D341Med (cell line): ENCODE measurements around the gene TMC8.
"Not testable (repeated sequence)": the region's sequence is repeated elsewhere in the genome, so short reads cannot be mapped to it uniquely, and the experiment has no call there.

ENCODE experiments used
- DNase-seq: peaks from one replicate; pipeline ENCODE4 v3.0.0; 2012; ENCODE audit warnings: low spot score

The TMC8 gene

GRCh38 chr17:78159575-78160158 is 29.1 kb downstream of the TMC8 start:
- no peak for DNase-seq

- DNase-seq = no peak
Observed at GRCh38 chr17:78163881-78164747, 33.5 kb downstream of the TMC8 start.

GRCh38 chr17:78164748-78165607 is 34.4 kb downstream of the TMC8 start:
- no peak for DNase-seq

GRCh38 chr17:78166416-78166815 is 35.8 kb downstream of the TMC8 start:
- no peak for DNase-seq

- peak; percentile 100 for DNase-seq
Observed at GRCh38 chr17:78168242-78168902, 37.8 kb downstream of the TMC8 start, which contains the start of gene SYNGR2. TSS of gene SYNGR2 (plus strand) at chr17:78168581. CDS start at chr17:78168617, 36 bp downstream.

GRCh38 chr17:78168903-78169793 is 38.6 kb downstream of the TMC8 start:
- peak; percentile 89 for DNase-seq

GRCh38 chr17:78170692-78171590 is 40.4 kb downstream of the TMC8 start:
- no peak for DNase-seq

GRCh38 chr17:78171591-78172248 is 41.1 kb downstream of the TMC8 start:
- not testable (repeated sequence) for DNase-seq

GRCh38 chr17:78172249-78173051 is 41.9 kb downstream of the TMC8 start:
- DNase-seq = no peak

- no peak for DNase-seq
Observed at GRCh38 chr17:78173097-78173715, 42.6 kb downstream of the TMC8 start.

GRCh38 chr17:78174346-78174869 is 43.8 kb downstream of the TMC8 start:
- no peak for DNase-seq

- no peak for DNase-seq
Observed at GRCh38 chr17:78174870-78175642, 44.5 kb downstream of the TMC8 start.

GRCh38 chr17:78175643-78175981 is 45.0 kb downstream of the TMC8 start:
- no peak for DNase-seq

- peak; percentile 95 for DNase-seq
Observed at GRCh38 chr17:78176548-78177025, 46.0 kb downstream of the TMC8 start.

- no peak for DNase-seq
Observed at GRCh38 chr17:78179372-78179771, 48.8 kb downstream of the TMC8 start.

- no peak for DNase-seq
Observed at GRCh38 chr17:78180083-78180482, 49.5 kb downstream of the TMC8 start.

GRCh38 chr17:78180508-78180907 is 49.9 kb downstream of the TMC8 start:
- DNase-seq = no peak
